Tibial nerve (tissue), 4 donors: ENCODE data around the gene AHNAK2. TPM values are rescaled to one million over a fixed set of nuclear protein-coding genes. Genes with fewer than 3 reads are reported as not detected.
"Not testable (repeated sequence)": the region's sequence is repeated elsewhere in the genome, so short reads cannot be mapped to it uniquely, and the experiment has no call there.

ENCODE experiments used
- DNase-seq, 2 donors: peaks; one replicate each; pipeline ENCODE4 v3.0.0-alpha.2; 2019; ENCODE audit warnings: low spot score in 2 of 2
- H3K27ac ChIP-seq, 4 donors: fragments of 200-600 bp; sonication (generic) in 3 of 4; one replicate each; pipeline ENCODE4 v1.5.1; 2017 to 2019; ENCODE audit warnings: mild to moderate bottlenecking in 1 of 4
- H3K27me3 ChIP-seq, 2 donors: fragments of 200-600 bp; sonication (generic) in 1 of 2; one replicate each; pipeline versions ENCODE4 v1.5.1 to v1.6.0; 2017 to 2019
- H3K36me3 ChIP-seq, 3 donors: fragments of 200-600 bp; sonication (generic); one replicate each; pipeline ENCODE4 v1.5.1; 2018 to 2019
- H3K4me1 ChIP-seq, 4 donors: fragments of 200-600 bp; sonication (generic) in 3 of 4; one replicate each; pipeline ENCODE4 v1.5.1; 2017 to 2019
- H3K4me3 ChIP-seq, 4 donors: fragments of 200-600 bp; sonication (generic) in 3 of 4; one replicate each; pipeline ENCODE4 v1.5.1; 2017 to 2019; ENCODE audit warnings: mild to moderate bottlenecking in 1 of 4, moderate library complexity in 1 of 4
- H3K9me3 ChIP-seq, 4 donors: fragments of 200-600 bp; sonication (generic) in 3 of 4; one replicate each; pipeline ENCODE4 v1.5.1; 2017 to 2019
- EP300 ChIP-seq, 2 donors: sonication (generic); formaldehyde crosslinking; IDR thresholded peaks; one replicate each; pipeline ENCODE4 v1.6.1; 2017; ENCODE audit warnings: antibody characterized with exemption in 2 of 2, mild to moderate bottlenecking in 1 of 2
- POLR2A ChIP-seq, 2 donors: fragments of 450-650 bp; IDR thresholded peaks; one replicate each; pipeline ENCODE4 v1.6.1; 2017; ENCODE audit warnings: antibody characterized with exemption in 2 of 2, mild to moderate bottlenecking in 2 of 2, moderate library complexity in 2 of 2
- WGBS, 2 donors: methylation state at CpG; one replicate each; pipeline ENCODE4 v1.1.5; 2018; 5-methylcytosine and 5-hydroxymethylcytosine counted together
- total RNA-seq, 4 donors: library from RNA; depleted of rRNA; stranded (reverse); fragments of >200 nt; gene quantifications; one replicate each; pipeline ENCODE4 v1.1.0, GENCODE V29; 2016
- TF ChIP-seq, protein P1 (sequence below), 5 experiments: fragments of 200-600 bp in 3 of 5; fragments of 450-650 bp in 2 of 5; sonication (generic) in 3 of 5; IDR thresholded peaks; one replicate each; pipeline ENCODE4 v1.5.1; 2016 to 2019; ENCODE audit warnings: antibody characterized with exemption in 5 of 5, mild to moderate bottlenecking in 3 of 5, moderate library complexity in 2 of 5

AHNAK2 gene
- total RNA-seq, 4 donors from 2014 or later, result 31.2 to 152 (median 118) TPM

DNA sequence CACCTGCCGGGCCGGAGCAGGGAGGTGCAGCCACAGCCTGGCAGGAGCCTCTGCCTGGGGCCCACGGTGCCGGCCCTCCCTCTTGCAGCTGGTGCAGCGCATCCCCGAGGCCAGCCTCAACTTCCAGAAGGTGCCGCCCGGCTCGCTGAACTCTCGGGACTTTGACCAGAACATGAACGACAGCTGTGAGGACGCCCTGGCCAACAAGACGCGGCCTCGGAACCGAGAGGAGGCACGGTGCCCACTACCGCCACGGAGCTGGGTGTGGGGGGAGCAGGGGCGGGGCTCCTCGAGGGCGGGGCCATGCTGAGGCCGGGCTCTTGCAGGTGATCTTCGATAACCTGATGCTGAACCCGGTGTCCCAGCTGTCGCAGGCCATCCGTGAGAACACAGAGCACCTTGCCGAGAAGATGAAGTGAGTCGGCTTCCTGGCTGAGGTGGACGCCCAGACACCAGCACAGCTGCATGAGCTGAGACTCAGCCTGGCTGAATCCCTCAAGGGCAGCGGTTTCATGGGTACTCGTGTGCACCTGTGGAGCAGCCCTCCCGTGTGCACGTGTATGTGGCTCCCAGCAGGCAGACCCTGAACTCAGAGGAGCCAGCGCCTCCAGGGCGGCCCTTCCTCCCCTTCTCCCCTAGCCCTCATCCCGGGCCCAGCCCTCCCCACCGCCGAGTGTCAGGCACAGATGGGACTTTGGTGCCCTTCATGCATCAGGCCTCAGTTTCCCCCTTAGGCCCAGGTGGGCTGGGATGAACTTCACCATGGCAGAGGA, 84.6 kb downstream of the AHNAK2 start:
- DNase-seq, result no peak

DNA sequence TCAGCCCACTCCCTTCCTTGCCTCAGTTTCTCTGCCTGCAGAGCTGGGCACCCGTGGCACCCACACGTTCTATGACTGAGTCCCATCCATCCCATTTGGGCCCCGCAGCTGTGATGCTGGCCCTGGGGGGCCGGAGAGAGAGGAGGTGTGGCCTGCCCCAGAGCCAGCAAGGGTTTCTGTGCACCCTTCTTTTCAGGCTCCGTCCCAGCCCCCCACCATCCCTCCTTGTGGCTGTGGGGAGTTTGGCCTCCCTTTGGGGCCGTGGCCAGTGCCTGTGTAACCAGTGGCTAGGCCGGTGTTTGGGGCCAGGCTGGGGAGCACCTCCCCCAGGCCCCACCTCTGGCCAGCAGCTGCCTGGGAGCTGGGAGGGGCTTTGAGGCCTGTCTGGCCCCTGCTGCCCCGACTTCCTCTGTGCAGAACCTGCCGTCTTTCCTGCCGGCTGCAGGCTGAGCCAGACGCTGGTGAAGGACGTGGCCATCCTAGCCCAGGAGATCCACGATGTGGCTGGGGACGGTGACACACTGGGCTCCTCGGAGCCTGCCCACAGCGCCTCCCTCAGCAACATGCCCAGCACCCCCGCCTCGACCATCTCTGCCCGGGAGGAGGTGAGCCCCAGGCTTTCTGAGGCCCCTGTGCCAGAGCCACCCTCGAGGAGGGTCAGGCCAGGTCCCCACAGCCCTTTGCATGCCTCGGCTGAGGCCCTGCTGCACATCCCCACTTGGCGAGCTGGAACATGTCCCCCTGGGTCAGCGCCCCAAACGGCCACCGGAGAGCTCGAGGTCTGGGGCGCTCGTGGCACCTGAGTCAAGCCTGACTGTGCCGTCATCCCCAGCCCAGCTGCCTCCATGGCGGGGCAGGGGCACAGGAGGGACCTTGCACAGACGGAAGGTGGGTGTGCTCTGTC, 85.4 kb downstream of the AHNAK2 start:
- peaks cover 0 to 25% (median 0%) of the 10 kb centered on the region in 4 donors for H3K4me1 ChIP-seq
- H3K27ac ChIP-seq, result no peak overlapping the region
- no peak for TF ChIP-seq EP300 (IDR thresholded peaks at IDR 0.05)
- TF ChIP-seq POLR2A (IDR thresholded peaks at IDR 0.05), result no peak
- TF ChIP-seq, protein P1, sequence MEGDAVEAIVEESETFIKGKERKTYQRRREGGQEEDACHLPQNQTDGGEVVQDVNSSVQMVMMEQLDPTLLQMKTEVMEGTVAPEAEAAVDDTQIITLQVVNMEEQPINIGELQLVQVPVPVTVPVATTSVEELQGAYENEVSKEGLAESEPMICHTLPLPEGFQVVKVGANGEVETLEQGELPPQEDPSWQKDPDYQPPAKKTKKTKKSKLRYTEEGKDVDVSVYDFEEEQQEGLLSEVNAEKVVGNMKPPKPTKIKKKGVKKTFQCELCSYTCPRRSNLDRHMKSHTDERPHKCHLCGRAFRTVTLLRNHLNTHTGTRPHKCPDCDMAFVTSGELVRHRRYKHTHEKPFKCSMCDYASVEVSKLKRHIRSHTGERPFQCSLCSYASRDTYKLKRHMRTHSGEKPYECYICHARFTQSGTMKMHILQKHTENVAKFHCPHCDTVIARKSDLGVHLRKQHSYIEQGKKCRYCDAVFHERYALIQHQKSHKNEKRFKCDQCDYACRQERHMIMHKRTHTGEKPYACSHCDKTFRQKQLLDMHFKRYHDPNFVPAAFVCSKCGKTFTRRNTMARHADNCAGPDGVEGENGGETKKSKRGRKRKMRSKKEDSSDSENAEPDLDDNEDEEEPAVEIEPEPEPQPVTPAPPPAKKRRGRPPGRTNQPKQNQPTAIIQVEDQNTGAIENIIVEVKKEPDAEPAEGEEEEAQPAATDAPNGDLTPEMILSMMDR (IDR thresholded peaks at IDR 0.05), result no peak
- no peak overlapping the region for H3K4me3 ChIP-seq
- peaks cover 0 to 30% (median 0%) of the 10 kb centered on the region in 3 donors for H3K36me3 ChIP-seq
- no peaks in the 10 kb centered on the region for H3K9me3 ChIP-seq
- 69 to 70% methylated on average over 24 to 26 of the region's 31 CpGs for WGBS, 2 donors
- DNase-seq, result no peak
- H3K27me3 ChIP-seq, result no peaks in the 10 kb centered on the region

More for the DNA sequence above, 84.6 kb downstream of the AHNAK2 start:
- Histone ChIP-seq H3K27ac (no peak overlapping the region), H3K4me1 (peaks cover 0 to 25% (median 0%) of the 10 kb centered on the region in 4 donors), H3K27me3 (no peaks in the 10 kb centered on the region), H3K4me3 (no peak overlapping the region), H3K36me3 (peaks cover 0 to 21% (median 0%) of the 10 kb centered on the region in 3 donors), H3K9me3 (no peaks in the 10 kb centered on the region)
- 72 to 79% methylated on average over 21 to 30 of the region's 39 CpGs for WGBS, 2 donors
- no peak for TF ChIP-seq POLR2A (IDR thresholded peaks at IDR 0.05)
- TF ChIP-seq, protein P1 (IDR thresholded peaks at IDR 0.05), result no peak
- TF ChIP-seq EP300 (IDR thresholded peaks at IDR 0.05), result no peak

DNA sequence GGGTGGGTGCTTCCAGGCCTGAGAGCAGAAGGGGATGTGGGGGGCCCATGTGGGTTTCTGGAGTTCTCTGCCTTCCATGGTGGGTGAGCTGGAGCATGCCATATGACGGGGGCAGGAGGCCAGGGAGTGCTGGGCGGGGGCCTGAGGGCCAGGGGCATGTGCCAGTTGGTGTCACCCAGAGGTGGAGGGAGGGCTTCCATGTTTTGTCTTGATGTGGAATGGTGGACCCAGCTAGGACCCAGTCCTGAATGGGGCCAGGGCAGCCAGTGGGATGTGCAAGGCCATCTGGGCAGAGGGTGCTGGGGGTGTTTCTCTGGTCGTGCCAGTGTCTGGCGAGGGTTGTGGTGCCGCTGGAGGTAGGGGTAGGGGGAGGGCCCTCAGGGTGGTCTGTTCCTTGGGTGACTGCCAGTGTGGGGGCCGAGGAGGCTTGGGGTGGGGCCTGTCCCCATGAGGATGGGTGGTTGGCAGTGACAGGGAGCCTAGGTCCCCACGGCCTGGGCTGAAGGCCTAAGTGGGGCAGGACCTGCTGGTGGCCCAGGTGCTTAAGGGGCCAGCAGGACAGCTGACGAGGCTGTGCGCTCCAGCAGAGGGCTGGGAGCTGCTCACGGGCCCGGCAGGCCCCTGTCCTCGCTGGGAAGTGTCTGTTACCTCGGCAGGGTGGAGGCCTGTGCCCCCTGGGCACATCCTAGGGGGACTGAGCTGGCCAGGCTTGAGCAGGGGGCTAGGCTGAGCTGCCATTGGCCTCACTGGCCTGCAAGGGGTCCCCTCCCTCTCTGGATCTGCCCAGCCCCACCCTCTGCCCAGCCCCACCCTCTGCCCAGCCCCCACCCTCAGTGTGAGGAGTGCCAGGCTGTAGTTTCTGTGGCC, 86.3 kb downstream of the AHNAK2 start:
- DNase-seq, result no peak
- H3K27ac ChIP-seq, result no peak overlapping the region
- peaks cover 0 to 38% (median 0%) of the 10 kb centered on the region in 3 donors for H3K36me3 ChIP-seq
- H3K9me3 ChIP-seq, result no peaks in the 10 kb centered on the region
- peaks cover 0 to 25% (median 0%) of the 10 kb centered on the region in 4 donors for H3K4me1 ChIP-seq
- TF ChIP-seq POLR2A (IDR thresholded peaks at IDR 0.05), result no peak
- TF ChIP-seq EP300 (IDR thresholded peaks at IDR 0.05), result no peak
- TF ChIP-seq, protein P1 (IDR thresholded peaks at IDR 0.05), result no peak
- 72 to 76% methylated on average over 5 to 13 of the region's 13 CpGs for WGBS, 2 donors
- no peaks in the 10 kb centered on the region for H3K27me3 ChIP-seq
- no peak overlapping the region for H3K4me3 ChIP-seq

DNA sequence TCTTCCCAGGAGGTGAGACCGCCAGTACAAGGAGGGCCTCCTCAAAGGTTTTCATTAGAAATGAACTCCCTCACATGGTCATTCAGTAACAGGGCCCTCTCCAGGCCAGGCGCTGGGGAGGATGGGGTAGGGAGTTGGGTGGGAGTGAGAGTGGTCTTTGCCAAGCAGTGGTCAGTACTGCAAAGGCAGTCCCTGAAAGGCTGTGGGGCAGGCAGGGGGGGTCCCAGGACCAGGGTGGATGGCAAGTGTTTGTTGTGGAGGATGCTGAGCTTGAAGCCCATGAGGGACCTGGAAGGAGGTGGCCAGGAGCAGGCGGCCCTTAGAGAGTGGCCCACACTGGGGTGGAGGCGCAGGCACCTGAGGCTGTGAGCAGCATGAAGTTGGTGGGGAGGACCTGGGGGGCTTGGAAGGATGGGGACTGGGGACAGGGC, 87.0 kb downstream of the AHNAK2 start:
- H3K36me3 ChIP-seq, result peaks cover 0 to 46% (median 0%) of the 10 kb centered on the region in 3 donors
- 90 to 99% methylated on average over 4 of the region's 4 CpGs for WGBS, 2 donors

DNA sequence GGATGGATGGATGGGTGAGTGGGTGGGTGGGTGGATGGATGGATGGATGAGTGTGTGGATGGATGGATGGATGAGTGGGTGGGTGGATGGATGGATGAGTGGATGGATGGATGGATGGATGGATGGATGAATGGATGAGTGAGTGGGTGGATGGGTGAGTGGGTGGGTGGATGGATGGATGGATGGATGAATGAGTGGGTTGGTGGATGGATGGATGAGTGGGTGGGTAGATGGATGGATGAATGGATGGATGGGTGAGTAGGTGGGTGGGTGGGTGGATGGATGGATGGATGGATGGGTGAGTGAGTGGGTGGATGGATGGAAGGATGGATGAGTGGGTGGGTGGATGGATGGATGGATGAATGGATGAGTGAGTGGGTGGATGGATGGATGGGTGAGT, 87.9 kb downstream of the AHNAK2 start:
- not testable (repeated sequence) for H3K27me3 ChIP-seq, DNase-seq, H3K4me3 ChIP-seq, H3K27ac ChIP-seq, H3K9me3 ChIP-seq
- peaks cover 0 to 15% (median 0%) of the 10 kb centered on the region in 4 donors for H3K4me1 ChIP-seq
- H3K36me3 ChIP-seq, result peaks cover 0 to 55% (median 0%) of the 10 kb centered on the region in 3 donors

More for the DNA sequence above, 87.0 kb downstream of the AHNAK2 start:
- H3K4me3 ChIP-seq, result no peak overlapping the region
- H3K9me3 ChIP-seq, result no peaks in the 10 kb centered on the region
- H3K27ac ChIP-seq, result no peak overlapping the region
- TF ChIP-seq EP300 (IDR thresholded peaks at IDR 0.05), result no peak
- TF ChIP-seq, protein P1 (IDR thresholded peaks at IDR 0.05), result no peak
- TF ChIP-seq POLR2A (IDR thresholded peaks at IDR 0.05), result no peak
- H3K27me3 ChIP-seq, result no peaks in the 10 kb centered on the region
- DNase-seq, result no peak
- H3K4me1 ChIP-seq, result peaks cover 0 to 19% (median 0%) of the 10 kb centered on the region in 4 donors
